ENCODE measurements around the gene CCHCR1.
"Not testable (repeated sequence)": the region's sequence is repeated elsewhere in the genome, so short reads cannot be mapped to it uniquely, and the experiment has no call there.

CCHCR1 gene

DNA sequence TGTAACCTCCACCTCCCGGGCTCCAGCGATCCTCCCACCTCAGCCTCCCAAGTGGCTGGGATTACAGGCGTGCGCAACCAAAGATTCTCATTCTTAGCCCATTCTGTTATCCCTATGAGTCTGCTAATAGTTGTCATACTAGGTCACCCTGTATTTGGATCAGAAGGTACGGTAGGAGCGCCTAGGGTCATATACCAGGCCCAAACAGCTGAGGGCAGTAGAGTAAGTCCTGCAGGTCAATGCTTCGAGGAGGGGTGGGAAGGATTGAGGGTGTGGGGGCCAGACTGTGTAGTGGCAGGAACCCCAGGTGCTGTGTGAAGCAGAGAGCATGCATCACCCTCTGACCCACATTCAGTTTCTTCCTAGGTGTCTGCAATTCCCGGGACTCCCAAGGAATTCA lies 35.6 kb upstream of the CCHCR1 start:
- H3K4me1 Mint-ChIP-seq (ENCODE audit: low read depth in 2 of 2) = peaks cover 21 to 22% of the 10 kb centered on the region in 2 donors
- ATAC-seq (replicated peaks) (no peak), DNase-seq (no peak)
- no peaks in the 10 kb centered on the region for H3K9me3 Mint-ChIP-seq
- no peak overlapping the region for H3K27ac Mint-ChIP-seq
- peaks cover 29% of the 10 kb centered on the region for H3K36me3 Mint-ChIP-seq (ENCODE audit: insufficient read depth)
- H3K4me3 Mint-ChIP-seq = no peak overlapping the region
- H3K27me3 Mint-ChIP-seq = no peaks in the 10 kb centered on the region

DNA sequence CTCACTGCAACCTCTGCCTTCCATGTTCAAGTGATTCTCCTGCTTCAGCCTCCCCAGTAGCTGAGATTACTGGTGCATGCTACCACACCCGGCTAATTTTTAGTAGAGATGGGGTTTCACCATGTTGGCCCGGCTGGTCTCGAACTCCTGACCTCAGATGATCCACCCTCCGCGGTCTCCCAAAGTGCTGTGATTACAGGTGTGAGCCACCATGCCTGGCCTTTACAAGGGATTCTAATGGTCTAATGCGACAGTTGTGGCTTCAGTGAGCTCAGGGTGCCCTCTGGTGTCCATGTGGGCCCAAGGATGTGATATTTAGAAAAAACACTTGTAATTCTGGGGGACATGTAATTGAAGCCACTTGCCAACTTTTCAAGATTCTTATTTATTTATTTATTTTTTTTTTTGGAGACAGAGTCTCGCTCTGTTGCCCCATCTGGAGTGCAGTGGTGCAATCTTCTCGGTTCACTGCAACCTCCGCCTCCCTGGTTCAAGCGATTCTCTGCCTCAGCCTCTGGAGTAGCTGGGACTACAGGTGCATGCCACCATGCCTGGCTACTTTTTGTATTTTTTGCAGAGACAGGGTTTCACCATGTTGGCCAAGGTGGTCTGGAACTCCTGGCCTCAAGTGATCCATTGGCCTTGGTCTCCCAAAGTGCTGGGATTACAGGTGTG lies 35.0 kb upstream of the CCHCR1 start:
- not testable (repeated sequence) for H3K9me3 Mint-ChIP-seq; ATAC-seq (replicated peaks); H3K4me3 Mint-ChIP-seq; H3K27me3 Mint-ChIP-seq
- peaks cover 22% of the 10 kb centered on the region for H3K36me3 Mint-ChIP-seq (ENCODE audit: insufficient read depth)
- peak overlapping the region in 1 of 2 donors; percentile 58 for H3K27ac Mint-ChIP-seq
- peak; percentile 37 to 46 (median 43) for DNase-seq
- peaks cover 18 to 19% of the 10 kb centered on the region in 2 donors for H3K4me1 Mint-ChIP-seq (ENCODE audit: low read depth in 2 of 2)

DNA sequence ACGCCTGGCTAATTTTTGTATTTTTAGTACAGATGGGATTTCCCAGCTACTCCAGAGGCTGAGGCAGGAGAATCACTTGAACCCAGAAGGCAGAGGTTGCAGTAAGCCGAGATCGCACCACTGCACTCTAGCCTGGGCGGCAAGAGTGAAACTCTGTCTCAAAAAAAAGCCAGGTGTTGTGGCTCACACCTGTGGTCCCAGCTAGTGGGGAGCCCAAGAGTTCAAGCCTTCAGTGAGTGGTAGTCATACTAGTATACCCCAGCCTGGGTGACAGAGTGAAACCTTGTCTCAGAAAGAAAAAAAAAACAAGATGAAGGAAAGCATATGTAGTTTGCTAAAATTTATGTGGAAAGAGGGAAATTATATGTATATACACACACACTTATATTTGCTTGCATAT lies 32.9 kb upstream of the CCHCR1 start:
- Mint-ChIP-seq H3K36me3 (ENCODE audit: insufficient read depth) (peaks cover 8% of the 10 kb centered on the region), H3K4me3 (no peak overlapping the region)
- no peak for ATAC-seq (replicated peaks)

DNA sequence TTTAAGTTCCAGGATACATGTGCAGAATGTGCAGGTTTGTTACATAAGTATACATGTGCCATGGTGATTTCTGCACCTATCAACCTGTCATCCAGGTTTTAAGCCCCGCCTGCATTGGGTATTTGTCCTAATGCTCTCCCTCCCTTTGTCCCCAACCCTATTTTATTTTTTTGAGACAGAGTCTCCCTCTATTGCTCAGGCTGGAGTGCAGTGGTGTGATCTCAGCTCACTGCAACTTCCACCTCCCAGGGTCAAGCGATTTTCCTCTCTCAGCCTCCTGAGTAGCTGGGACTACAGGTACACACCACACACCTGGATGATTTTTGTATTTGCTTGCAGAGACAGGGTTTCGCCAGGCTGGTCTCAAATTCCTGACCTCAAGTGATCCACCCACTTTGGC lies 31.6 kb upstream of the CCHCR1 start:
- not testable (repeated sequence) for DNase-seq; H3K4me3 Mint-ChIP-seq; ATAC-seq (replicated peaks); H3K27me3 Mint-ChIP-seq; H3K27ac Mint-ChIP-seq; H3K36me3 Mint-ChIP-seq (ENCODE audit: insufficient read depth); H3K9me3 Mint-ChIP-seq; H3K4me1 Mint-ChIP-seq (ENCODE audit: low read depth in 2 of 2)

More for the DNA sequence above, 32.9 kb upstream of the CCHCR1 start:
- DNase-seq = no peak
- Mint-ChIP-seq H3K27me3 (no peaks in the 10 kb centered on the region), H3K27ac (no peak overlapping the region), H3K9me3 (no peaks in the 10 kb centered on the region), H3K4me1 (ENCODE audit: low read depth in 2 of 2) (peaks cover 9 to 11% of the 10 kb centered on the region in 2 donors)

GRCh38 chr6:31187780-31188194 lies 30.2 kb upstream of the CCHCR1 start:
- peaks cover 4% of the 10 kb centered on the region for H3K36me3 Mint-ChIP-seq (ENCODE audit: insufficient read depth)
- ATAC-seq (replicated peaks) (no peak), DNase-seq (no peak)
- no peaks in the 10 kb centered on the region for H3K9me3 Mint-ChIP-seq
- no peak overlapping the region for H3K4me3 Mint-ChIP-seq
- H3K4me1 Mint-ChIP-seq (ENCODE audit: low read depth in 2 of 2) = peaks cover 0 to 2% of the 10 kb centered on the region in 2 donors
- H3K27me3 Mint-ChIP-seq = no peaks in the 10 kb centered on the region
- no peak overlapping the region for H3K27ac Mint-ChIP-seq

- no peak for ATAC-seq (replicated peaks)
- Mint-ChIP-seq H3K27me3 (no peaks in the 10 kb centered on the region), H3K27ac (peak overlapping the region in 1 of 2 donors; percentile 35), H3K36me3 (ENCODE audit: insufficient read depth) (peaks cover 4% of the 10 kb centered on the region), H3K9me3 (no peaks in the 10 kb centered on the region), H3K4me1 (ENCODE audit: low read depth in 2 of 2) (peaks cover 0 to 2% of the 10 kb centered on the region in 2 donors), H3K4me3 (no peak overlapping the region)
- DNase-seq = no peak
These were observed 28.6 kb upstream of the CCHCR1 start for GRCh38 chr6:31186052-31186734.

- not testable (repeated sequence) for H3K4me1 Mint-ChIP-seq (ENCODE audit: low read depth in 2 of 2); H3K27ac Mint-ChIP-seq; DNase-seq; ATAC-seq (replicated peaks); H3K4me3 Mint-ChIP-seq; H3K27me3 Mint-ChIP-seq; H3K9me3 Mint-ChIP-seq; H3K36me3 Mint-ChIP-seq (ENCODE audit: insufficient read depth)
These were observed 28.1 kb upstream of the CCHCR1 start for GRCh38 chr6:31185695-31186051.

DNA sequence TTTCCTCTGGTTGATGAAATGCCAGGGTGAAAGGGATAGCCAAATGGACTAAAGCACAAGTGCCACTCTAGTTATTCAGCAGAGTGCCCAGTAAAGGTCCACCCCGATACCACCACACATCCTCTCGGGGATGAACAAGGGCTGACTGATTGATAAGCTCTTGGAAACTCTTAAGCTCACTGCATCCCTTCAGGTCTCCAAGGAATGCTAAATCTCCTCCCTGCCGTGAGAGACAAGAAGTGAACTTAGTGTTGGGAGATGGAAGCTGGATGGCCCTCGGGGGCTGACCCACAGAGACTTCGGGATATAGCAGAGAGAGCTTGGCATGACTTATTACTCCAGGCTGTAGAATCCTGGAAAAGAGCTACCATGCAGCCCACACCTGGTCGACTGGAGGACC lies 26.3 kb upstream of the CCHCR1 start:
- not testable (repeated sequence) for ATAC-seq (replicated peaks); DNase-seq; H3K9me3 Mint-ChIP-seq; H3K4me1 Mint-ChIP-seq (ENCODE audit: low read depth in 2 of 2); H3K4me3 Mint-ChIP-seq; H3K27ac Mint-ChIP-seq; H3K27me3 Mint-ChIP-seq; H3K36me3 Mint-ChIP-seq (ENCODE audit: insufficient read depth)

DNA sequence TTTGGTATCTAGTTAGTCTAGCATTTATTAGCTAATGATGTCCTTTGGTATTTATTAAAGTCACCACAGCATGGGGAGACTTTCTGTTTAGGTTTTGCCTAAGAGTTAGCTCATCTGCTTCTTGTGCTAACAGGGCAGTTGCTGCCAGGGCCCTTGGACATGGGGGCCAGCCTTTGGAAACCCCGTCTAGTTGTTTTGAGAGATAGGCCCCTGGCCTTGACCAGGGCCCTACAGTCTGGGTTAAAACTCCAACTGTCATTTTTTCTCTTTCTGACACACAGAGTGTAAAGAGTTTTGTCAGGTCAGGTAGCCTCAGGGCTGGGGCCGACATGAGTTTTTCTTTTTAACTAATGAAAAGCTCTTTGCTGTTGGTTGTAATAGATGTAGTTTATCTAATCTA lies 25.7 kb upstream of the CCHCR1 start:
- not testable (repeated sequence) for H3K36me3 Mint-ChIP-seq (ENCODE audit: insufficient read depth); H3K27me3 Mint-ChIP-seq; DNase-seq; ATAC-seq (replicated peaks); H3K27ac Mint-ChIP-seq; H3K4me3 Mint-ChIP-seq; H3K9me3 Mint-ChIP-seq
- peaks cover 11 to 12% of the 10 kb centered on the region in 2 donors for H3K4me1 Mint-ChIP-seq (ENCODE audit: low read depth in 2 of 2)

- Mint-ChIP-seq H3K9me3 (no peaks in the 10 kb centered on the region), H3K27ac (peak overlapping the region in 1 of 2 donors; percentile 13), H3K4me3 (peak overlapping the region; percentile 82), H3K27me3 (no peaks in the 10 kb centered on the region), H3K4me1 (ENCODE audit: low read depth in 2 of 2) (peaks cover 17 to 19% of the 10 kb centered on the region in 2 donors), H3K36me3 (ENCODE audit: insufficient read depth) (no peaks in the 10 kb centered on the region)
- ATAC-seq (replicated peaks) (peak; percentile 94), DNase-seq (peak; percentile 58 to 64 (median 60))
These were observed 22.9 kb upstream of the CCHCR1 start for GRCh38 chr6:31180500-31180899.

GRCh38 chr6:31179896-31180295 lies 22.3 kb upstream of the CCHCR1 start:
- DNase-seq = no peak
- no peak overlapping the region for H3K27ac Mint-ChIP-seq
- ATAC-seq (replicated peaks) = no peak
- H3K9me3 Mint-ChIP-seq = no peaks in the 10 kb centered on the region
- no peaks in the 10 kb centered on the region for H3K36me3 Mint-ChIP-seq (ENCODE audit: insufficient read depth)
- H3K4me1 Mint-ChIP-seq (ENCODE audit: low read depth in 2 of 2) = peaks cover 17 to 19% of the 10 kb centered on the region in 2 donors
- no peaks in the 10 kb centered on the region for H3K27me3 Mint-ChIP-seq
- H3K4me3 Mint-ChIP-seq = peak overlapping the region; percentile 82

- H3K27me3 Mint-ChIP-seq = no peaks in the 10 kb centered on the region
- H3K9me3 Mint-ChIP-seq = no peaks in the 10 kb centered on the region
- H3K36me3 Mint-ChIP-seq (ENCODE audit: insufficient read depth) = no peaks in the 10 kb centered on the region
- no peak overlapping the region for H3K4me3 Mint-ChIP-seq
- DNase-seq = no peak
- peak overlapping the region; percentile 4 to 39 for H3K27ac Mint-ChIP-seq
- H3K4me1 Mint-ChIP-seq (ENCODE audit: low read depth in 2 of 2) = peaks cover 17 to 19% of the 10 kb centered on the region in 2 donors
- no peak for ATAC-seq (replicated peaks)
These were observed 21.4 kb upstream of the CCHCR1 start for GRCh38 chr6:31179042-31179386.

GRCh38 chr6:31178143-31179041 lies 20.8 kb upstream of the CCHCR1 start:
- H3K27me3 Mint-ChIP-seq = no peaks in the 10 kb centered on the region
- peaks cover 17 to 19% of the 10 kb centered on the region in 2 donors for H3K4me1 Mint-ChIP-seq (ENCODE audit: low read depth in 2 of 2)
- H3K4me3 Mint-ChIP-seq = no peak overlapping the region
- no peaks in the 10 kb centered on the region for H3K9me3 Mint-ChIP-seq
- peak overlapping the region; percentile 4 to 39 for H3K27ac Mint-ChIP-seq
- H3K36me3 Mint-ChIP-seq (ENCODE audit: insufficient read depth) = no peaks in the 10 kb centered on the region
- ATAC-seq (replicated peaks) (no peak), DNase-seq (no peak)
